ENCODE results near the gene CAMK2A.

The CAMK2A gene

DNA sequence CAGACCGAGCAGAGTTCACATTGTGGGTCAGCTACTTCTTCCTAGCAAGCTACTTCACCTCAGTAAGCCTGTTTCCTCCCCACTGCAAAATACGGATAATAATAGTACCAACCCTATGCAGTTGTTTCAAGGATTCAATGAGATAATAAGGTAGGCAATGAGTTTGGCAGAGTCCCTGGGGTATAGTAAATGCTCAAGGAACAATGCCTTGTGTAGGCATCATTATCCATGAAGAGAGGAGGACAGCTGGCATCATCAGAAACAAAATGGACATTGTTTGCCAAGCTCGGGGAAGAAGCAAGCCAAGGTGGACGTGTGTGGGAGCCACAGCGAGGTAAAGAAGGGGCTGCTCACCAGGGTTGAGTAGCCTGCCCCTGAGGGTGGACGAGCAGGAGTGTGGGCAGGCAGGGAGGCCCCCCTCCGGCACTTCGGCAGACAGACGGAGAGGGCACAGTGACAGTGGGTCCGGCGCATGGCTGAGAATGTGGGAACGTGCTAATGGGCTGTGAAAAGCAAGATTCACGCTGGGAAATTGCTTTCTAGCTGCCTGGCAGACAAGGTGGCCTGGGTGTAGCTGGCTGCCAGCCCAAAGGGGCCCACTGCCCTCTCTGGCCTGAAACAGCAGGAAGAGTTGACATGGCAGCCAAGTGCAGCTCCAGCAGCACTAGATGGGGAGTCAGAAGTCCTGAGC lies 10.1 kb downstream of the CAMK2A start:
- no peak for DNase-seq (ENCODE audit: low read depth in 2 of 2)

DNA sequence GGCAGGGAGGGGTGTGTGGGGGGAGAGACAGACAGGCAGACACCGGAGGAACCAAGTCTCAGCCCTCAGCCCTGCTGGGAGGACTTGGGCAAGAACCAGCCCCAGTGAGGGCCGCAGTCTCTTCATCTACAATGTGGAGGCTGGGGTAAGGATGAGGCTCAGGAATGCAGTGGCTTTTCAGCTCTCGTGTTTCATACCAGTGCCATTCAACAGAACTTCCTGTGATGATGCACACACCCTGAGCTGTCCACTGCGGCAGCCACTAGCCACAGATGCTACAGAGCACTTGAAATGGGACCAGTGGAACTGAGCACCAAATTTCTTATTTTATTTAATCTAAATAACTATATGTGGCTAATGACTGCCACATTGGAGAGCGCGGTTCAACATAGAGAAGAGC lies 10.7 kb downstream of the CAMK2A start:
- DNase-seq (ENCODE audit: low read depth in 2 of 2): no peak

DNA sequence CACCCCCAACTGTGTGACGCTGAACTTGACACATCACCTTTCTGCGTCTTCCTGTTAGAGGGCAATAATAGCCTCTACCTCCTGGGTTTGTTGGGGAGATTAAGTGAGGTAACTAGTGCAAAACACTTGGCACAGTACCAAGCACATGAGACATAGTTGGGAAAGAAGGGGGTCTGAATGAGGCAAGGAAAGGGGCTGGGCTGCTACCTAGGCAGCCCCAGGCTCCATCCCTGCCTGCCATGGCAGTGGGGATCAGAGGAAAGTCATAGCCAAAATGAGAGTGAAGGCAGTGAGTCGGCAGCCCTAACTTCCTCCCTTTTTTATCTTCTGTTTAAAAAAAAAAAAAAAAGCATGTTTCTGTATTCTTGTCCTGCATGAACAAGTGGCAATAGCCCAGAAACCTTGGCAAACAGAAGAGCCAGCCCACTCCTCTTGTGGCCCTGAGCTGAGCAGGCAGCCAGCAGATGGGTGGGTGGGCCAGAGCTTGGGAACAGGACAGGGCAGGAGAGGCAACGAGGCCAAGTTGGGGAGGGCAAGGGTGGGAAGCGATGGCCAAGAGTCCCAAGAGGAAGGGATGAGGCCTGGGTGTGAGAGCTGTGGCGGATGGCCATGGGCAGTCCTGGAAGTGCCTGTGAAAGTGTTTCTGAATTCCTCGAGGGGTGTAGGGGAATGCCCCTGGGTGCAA lies 11.4 kb downstream of the CAMK2A start:
- DNase-seq (ENCODE audit: low read depth in 2 of 2): no peak

DNA sequence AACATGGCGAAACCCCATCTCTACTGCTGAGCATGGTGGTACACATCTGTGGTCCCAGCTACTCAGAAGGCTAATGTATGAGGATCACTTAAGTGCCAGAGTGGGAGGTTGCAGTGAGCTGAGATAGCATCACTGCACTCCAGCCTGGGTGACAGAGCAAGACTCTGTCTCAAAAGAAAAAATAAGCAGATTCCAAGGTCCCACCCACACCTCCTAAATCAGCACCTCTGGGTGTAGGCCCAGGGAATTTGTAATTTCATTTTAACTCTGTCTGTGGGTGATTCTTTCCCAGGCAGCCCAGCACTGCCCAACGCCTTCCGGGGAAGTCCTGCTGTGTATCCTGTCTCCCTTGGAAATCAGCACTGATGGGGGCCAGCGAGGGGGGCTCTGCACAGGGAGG lies 12.5 kb downstream of the CAMK2A start:
- no peak for DNase-seq (ENCODE audit: low read depth in 2 of 2)

DNA sequence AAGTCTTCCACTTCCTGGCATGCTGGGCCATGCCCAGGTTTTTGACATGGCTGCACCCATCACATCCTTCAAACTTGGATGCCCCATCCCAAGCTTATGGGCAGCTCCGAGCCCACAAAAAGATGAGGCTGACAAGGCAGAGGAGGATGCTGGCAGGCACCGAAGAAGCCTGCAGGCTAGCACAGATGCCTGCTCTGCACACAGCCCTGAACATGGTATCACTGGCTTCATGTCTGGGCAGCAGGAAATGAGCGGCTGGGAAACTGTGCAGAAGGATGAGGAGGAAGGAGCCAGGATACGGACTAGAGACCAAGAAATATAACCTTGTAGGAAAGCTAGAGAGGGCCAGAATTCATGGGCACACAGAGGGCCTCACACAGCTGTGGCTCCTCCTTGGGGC lies 14.8 kb downstream of the CAMK2A start:
- DNase-seq (ENCODE audit: low read depth in 2 of 2): no peak

DNA sequence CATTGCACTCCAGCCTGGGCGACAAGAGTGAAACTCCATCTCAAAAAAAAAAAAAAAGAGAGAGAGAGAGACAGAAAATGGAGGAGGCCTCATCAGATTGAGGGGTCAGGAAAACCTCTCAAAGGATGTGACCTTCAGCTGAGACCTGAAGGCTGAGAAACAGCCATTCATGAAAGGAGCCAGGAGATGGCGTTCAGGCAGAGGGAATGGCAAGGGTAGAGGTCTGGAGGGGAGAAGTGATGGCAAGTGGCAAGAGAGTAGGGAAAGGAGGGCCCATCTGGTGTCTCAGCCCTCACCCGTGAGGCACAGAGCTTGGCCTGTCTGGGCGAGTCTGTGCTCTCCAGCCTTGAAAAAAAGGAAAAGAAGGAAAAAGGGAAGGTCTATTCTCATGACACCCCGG lies 17.0 kb downstream of the CAMK2A start:
- DNase-seq (ENCODE audit: low read depth in 2 of 2): no peak

DNA sequence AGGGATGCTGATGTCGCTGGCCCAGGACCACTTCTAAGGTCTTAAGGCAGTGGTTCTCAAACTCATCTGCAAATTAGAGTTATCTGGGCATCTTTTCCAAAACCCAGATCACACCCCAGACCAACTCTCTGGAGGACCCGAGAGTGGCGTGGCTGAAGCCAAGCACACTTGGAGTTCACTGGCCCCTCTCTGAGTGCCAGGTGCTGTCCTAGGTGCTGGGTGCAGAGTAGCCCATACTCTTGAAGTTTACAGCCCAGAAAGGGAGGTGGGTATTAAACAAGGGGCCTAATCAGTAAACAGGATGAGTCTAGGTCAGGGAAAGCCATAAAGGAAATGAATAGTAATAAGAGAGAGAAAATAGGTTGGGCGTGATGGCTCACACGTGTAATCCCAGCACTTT lies 17.6 kb downstream of the CAMK2A start:
- no peak for DNase-seq (ENCODE audit: low read depth in 2 of 2)

DNA sequence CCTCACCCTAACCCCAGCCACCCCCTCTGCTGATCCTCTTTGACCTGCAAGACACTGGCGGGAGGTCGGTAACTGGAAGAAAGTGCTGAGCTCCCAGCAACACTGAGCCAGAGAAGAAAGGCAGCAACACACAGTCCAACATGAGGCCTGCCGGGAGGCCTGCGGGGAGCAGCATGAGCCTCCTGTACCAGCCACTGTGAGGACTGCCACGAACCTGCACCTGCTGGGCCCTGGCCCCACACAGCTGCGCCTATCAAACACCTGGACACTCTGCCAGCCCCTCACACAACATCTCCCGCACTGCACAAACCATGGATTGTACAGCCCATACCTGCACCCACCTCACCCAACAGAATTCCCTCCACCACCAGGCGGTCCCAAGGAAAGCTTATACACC lies 18.3 kb downstream of the CAMK2A start:
- no peak for DNase-seq (ENCODE audit: low read depth in 2 of 2)

DNA sequence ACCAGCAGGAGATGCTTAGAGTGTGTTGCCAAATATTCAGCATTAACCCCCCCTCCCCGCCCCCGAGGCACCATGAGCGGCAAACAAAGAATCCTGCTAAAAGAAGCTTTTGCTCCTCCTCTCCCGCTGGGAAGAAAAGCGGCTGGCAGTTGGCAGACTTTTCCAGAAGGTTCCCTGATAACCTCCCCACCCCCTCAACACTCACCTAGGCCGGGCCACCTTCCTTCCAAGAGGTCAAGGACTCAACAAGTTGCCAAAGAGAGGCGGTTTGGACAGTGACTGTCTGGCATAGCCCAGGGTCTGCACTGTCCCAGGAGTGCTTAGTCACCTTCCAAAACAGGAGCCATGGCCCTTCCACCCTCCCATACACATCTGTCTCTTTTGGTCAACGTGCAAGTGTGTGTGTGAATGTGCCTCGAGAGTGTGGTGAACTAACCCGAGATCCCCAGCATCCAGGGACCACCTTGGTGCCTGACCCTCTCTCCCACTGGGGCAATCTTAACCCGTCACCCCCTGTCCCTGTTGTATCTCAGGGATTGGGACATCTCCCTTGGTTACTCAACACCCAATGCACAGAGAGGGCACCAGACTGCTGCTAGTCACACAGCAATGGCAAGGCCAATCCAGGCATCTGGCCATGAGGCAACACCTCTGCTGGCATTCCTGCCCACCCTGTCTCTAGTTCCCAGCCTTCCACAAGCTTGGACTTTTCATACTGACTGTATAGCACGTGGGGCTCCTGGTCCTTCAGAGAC lies 18.9 kb downstream of the CAMK2A start:
- no peak for DNase-seq (ENCODE audit: low read depth in 2 of 2)

DNA sequence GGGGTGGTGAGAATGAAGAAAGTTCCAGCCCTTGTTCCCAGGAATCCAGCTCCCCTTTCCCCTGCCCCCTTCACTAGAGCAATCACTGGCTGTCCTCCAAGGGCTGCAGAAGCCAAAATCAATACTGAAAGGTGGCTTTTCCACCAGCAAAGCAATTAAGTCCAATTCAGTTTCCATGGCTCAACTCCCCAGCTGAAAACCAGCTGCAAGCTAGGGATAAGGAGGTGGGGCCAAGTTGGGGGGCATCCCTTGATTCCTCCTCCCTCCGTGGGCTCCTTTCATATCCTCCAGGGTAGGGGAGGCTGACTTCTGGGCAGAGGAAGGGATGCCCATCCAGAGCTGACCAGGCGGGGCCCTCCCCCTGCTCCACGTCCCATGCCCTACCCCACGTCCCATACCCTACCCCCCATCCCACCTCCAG lies 22.7 kb downstream of the CAMK2A start:
- no peak for DNase-seq (ENCODE audit: low read depth in 2 of 2)

DNA sequence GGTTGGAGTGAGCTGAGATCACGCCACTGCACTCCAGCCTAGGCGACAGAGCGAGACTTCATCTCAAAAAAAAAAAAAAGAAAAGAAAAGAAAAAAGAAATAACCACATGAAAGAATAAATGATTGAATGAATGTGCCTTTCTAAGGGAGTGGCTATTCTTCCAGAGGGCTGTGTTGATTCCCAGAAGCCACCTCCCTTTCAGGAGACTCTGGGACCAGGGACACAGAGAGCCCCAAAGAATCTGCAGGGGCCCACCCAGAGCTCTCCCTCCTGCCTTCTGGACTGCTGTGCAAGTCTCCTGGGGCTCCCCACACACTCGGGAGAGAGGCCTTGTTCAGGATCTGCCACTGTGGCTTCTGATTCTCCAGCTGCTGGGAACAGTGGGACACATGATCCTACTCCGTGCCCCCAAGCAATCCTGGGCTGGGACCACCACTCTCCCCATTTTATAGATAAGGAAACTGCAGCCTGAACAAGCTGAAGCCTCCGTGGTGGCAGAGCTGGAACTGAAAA lies 23.6 kb downstream of the CAMK2A start:
- no peak for DNase-seq (ENCODE audit: low read depth in 2 of 2)

DNA sequence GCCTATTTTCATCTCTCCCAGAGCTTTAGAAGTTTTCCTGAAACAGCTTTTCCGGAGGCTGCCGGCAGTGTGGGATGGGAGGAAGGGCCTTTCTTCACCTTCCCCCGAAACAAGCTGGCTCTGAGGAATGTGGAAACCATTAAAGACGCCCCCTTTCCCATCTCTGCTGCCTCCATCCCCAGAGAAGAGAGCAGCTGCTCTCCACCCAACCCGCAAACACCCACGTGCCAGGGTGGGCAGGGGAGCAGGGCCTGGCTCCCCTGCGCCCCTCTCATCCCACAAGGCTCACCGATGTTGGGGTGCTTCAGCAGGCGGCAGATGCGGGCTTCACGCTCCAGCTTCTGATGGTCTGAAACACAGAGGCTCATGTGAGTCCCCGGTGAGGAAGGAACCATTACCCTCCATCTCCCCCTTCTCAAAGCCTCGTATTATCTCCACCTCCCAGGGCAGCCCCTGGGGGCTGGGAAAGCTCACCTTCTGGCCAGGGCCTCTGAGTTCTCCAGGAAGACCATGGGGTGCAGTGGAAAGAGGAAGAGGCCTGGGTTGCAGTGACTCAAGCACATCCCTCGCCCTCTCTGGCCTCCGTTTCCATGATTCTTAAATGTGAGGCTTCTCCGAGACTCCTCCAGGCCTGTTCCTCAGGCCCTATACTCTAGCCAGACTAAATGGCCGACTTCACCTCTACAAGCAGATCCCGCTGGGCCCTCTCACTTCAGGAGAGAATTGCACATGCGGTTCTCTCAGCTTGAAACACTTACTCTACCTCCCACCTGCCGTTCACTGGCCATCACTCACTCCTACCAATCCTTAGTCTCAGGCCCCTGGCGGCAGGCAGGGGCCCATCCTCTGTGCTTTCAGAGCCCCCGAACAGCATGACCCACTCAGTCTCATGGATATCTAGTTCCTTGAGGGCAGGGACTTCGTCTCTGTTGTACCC lies 24.6 kb downstream of the CAMK2A start:
- no peak for DNase-seq (ENCODE audit: low read depth in 2 of 2)

DNA sequence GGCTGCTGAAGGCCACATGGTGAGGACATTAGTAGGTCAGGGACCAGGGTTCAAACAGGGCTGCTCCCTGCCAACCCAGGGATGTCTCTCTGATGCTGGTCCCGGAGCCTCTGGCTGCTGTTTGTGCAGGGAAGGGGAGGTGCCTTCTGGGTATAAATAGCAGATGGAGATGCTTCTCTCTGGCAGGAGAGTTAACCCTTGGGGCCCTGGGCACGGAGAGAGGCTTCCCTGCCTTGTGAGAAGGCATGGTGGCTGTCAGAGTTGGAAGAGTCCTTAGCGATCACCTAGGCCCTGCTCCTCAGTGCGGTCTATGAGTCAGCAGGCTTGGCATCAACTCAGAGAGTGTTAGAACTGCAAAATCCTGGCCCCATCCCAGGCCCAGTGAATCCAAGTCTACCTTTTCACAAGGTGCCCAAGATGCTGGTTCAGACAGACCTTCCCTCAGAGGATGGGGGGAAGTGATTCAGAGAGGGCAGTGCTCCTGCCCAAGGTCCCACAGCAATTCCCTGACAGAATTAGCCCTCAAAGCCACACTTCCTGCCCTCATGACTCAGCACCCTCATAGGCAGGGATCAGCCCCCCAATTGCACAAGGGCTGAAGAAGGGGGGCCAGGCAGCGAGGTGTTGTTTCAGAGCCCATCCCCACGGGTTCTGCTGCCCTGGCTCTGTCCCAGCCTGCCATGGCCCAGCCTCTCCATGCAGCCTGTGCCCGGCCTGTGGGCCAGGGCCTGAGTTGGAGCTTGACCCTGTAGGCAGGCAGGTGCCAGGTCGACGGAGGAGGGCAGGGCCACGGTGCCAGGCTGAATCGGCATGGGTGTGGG lies 25.6 kb downstream of the CAMK2A start:
- DNase-seq (ENCODE audit: low read depth in 2 of 2): no peak

DNA sequence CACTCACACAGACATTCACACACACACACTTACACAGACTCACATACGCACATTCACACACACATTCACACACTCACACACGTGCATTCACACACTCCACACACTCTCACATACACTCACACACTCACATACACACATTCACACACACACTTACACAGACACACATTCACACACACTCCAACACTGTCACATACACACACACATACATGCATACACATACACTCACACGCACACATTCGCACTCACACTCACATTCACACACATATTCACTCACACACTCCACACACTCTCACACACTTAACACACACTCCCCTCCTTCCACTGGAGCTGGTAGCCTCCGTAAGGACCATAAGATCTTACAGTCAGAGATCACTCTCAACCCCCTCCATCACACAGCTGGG lies 26.2 kb downstream of the CAMK2A start:
- no peak for DNase-seq (ENCODE audit: low read depth in 2 of 2)

DNA sequence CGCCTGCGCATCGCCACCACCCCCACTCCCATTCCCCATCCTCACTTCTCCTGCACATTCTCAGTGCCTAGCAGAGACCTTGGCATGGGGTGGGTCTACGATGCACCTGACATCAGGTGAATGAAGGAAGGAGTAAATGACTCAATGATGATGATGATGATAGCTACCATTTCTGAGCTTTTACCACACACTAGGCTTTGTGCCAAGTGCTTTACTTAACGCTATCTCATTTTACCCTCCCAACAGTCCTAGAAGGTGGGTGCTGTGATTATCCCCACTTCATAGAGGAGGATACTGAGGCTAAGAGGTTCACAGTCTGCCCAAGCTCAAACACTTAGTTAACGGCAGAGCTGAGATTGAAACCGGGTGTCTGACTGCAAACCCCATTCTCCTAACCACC lies 27.1 kb downstream of the CAMK2A start:
- DNase-seq (ENCODE audit: low read depth in 2 of 2): no peak

DNA sequence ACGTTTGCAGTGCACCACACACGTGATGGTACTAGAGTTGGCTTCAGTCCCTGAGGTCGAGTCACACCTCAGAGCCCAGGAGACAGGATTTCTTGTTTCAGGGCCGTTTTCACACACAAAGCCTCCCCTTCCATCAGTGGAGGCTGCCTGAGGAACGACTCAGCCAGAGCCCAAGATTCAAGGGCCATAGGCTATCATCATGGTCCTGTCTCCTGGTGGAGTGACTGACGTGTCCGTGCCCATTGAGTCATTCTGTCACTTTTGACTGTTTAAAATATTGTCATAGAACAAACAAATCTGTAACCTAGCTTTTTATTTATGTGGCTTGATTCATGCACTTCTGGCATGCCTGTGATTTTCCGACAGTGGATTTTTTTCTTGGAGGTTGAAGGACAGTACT lies 28.3 kb downstream of the CAMK2A start:
- DNase-seq (ENCODE audit: low read depth in 2 of 2): no peak

DNA sequence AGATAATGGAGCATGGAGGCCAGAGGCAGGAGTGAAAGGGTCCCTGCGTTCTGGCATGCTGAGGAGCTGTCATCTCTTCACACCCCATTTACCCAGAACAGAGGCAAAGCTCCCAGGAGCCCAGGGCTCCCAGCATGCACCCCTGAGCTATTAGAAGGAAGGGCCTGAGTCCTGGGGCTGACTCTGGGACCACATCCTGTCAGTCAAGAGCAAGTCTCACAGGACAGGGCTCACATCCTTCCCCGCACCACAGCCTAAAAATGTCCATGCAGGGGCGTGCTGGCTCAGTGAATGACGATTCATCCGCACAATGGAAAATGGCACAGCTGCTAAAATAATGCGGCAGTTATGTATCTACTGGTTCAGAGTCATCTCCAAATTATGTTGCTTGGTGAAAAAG lies 31.4 kb downstream of the CAMK2A start:
- no peak for DNase-seq (ENCODE audit: low read depth in 2 of 2)

DNA sequence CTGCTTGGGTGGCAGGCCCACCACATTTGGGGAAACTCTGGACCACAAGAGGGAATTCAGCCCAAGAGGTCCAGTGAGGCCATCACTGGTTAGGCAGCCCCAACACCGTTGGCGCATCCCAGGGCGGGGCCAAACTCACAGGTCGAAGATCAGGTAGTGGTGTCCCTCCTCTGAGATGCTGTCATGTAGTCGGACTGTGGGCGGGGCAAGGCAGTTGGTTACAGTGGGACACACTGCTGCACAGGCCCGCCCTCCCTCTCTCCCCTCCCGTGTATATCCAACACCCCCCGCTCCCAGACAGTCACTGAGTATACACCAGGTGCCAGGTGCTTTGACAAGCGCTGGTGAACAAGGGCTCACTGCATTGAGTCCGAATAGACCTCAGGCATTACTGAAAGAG lies 32.1 kb downstream of the CAMK2A start:
- no peak for DNase-seq (ENCODE audit: low read depth in 2 of 2)

DNA sequence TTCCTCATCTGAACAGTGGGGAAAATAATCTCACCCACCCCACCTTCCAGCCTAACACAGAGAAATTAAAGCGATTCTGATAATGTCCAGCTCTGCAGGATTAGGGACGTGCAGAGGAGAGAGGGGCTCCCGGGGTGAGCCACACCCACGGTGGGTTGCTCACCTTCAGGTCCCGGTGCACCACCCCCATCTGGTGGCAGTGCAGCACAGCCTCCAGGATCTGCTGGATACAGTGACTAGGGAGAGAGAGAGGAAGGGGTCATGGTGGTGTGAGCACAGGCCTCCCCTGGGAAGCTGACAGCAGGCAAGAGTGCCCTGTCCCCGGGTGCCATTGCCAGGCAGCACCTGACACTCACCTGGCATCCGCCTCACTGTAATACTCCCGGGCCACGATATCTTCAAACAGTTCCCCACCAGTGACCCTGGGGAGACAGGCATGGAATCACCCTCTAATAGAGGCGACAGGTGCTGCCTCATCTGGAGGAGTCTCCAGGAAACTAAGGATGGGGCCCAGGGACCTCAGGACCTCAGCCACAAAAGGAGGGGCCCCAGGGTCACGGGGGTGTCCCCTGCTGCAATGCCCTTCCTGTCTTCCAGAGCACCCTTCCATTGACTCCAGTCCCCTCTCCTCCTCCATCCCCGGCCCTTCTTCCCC lies 33.0 kb downstream of the CAMK2A start:
- DNase-seq (ENCODE audit: low read depth in 2 of 2): no peak

DNA sequence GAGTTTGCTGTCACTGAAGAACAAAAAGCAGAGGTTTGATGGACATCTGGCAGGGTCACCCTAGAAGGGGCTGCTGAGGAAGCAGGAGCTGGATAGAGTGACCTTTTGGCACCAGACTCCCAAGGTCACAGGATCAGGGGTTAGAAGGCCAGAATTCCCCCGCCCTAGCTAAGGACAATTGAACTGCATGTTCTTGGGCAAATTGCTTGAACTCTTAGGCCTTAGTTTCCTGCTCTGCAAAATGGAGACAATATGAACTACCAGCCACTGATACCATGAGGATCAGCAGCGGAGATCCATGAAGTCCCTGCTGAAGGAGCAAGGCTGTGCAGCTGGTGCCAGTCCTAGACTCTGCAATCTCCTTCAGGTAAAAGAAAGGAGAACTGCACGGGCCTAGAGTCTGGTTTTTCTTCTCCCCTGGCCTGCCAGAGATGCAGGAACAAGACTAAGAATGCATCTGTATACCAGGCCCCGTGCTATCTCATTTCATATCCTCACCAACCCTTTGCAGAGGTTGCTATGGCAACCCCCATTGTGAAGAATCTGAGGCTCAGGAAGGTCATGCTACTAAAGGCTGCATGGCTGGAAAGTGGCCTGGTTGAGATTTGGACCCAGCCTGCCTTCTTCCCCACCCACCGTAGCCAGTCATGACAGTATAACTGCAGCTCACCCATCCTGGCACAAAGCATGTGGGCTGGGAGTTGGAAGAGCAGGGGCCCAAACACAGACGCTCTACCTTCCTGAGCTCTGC lies 33.7 kb downstream of the CAMK2A start:
- no peak for DNase-seq (ENCODE audit: low read depth in 2 of 2)

All from stimulated activated CD8-positive, alpha-beta memory T cell treated with anti-CD3 and anti-CD28 coated beads, Interleukin-15, amount 100 ng/mL, for 48 hours (primary cell).